A673 (cell line): Measurements from ENCODE around the gene BRWD1.

Source experiments
- EZH2 ChIP-seq: fragments of 200-600 bp; sonication (generic); IDR thresholded peaks from 2 replicates; pipeline ENCODE4 v1.6.1; 2017; ENCODE audit warnings: borderline replicate concordance, low read depth, mild to moderate bottlenecking, mixed read lengths, antibody characterized with exemption, low read length; ENCODE audit not compliant: poor library complexity, severe bottlenecking
- TF ChIP-seq, protein P1 (sequence below): fragments of 300-800, 200-600 bp; sonication (generic); conservative IDR thresholded peaks from 2 replicates; pipeline ENCODE4 v1.5.1; 2017; ENCODE audit warnings: low read depth, mild to moderate bottlenecking, antibody characterized with exemption, low read length, moderate library complexity, mixed read lengths

DNA sequence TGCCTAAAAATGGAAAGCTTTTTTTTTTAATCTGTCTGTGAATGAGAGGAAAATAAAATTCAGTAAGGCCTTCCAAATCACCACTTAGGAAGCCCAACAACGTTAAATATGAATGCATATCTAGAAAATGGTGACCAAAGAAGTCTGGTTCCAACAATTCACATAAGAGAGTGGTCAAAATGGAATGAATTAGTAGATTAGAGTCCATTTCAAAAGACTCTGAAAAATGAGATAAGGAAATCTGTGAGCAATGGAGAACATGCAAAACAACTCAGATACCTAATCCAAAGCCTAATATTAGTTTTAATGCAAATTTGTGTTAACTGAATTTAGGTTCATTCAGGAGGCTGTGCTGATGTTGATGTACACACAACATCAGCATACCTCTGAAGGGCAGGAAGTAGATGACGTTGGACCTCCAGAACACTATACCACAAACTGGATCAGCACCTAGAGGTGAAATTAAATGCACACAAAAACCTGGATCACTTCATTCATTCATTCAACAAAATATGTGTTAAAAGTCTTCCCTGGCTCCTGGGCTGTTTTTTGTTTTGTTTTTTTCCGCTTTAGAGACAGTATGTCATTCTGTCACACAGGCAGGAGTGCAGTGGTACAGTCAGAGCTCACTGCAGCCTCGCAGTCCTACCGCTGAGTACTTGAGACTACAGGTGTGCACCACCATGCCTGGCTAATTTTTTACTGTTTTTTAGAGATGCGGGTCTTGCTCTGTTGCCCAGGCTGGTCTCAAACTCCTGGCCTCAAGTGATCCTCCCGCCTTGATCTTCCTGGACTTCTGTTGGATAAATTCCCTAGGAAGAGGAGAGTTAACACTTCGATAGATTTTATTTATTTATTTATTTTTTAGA lies 4.9 kb upstream of the BRWD1 start:
- TF ChIP-seq, protein P1, sequence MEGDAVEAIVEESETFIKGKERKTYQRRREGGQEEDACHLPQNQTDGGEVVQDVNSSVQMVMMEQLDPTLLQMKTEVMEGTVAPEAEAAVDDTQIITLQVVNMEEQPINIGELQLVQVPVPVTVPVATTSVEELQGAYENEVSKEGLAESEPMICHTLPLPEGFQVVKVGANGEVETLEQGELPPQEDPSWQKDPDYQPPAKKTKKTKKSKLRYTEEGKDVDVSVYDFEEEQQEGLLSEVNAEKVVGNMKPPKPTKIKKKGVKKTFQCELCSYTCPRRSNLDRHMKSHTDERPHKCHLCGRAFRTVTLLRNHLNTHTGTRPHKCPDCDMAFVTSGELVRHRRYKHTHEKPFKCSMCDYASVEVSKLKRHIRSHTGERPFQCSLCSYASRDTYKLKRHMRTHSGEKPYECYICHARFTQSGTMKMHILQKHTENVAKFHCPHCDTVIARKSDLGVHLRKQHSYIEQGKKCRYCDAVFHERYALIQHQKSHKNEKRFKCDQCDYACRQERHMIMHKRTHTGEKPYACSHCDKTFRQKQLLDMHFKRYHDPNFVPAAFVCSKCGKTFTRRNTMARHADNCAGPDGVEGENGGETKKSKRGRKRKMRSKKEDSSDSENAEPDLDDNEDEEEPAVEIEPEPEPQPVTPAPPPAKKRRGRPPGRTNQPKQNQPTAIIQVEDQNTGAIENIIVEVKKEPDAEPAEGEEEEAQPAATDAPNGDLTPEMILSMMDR: no peak
- TF ChIP-seq EZH2: no peak
